GM19324 (cell line): ENCODE measurements around the gene OSBPL2.

ENCODE experiments used
- ATAC-seq: cut with Tn5 transposase; IDR thresholded peaks from one replicate; pipeline ENCODE4 v1.9.1; 2021; ENCODE audit warnings: mild to moderate bottlenecking, moderate library complexity; ENCODE audit not compliant: unreplicated experiment, low FRiP score

Gene OSBPL2

DNA sequence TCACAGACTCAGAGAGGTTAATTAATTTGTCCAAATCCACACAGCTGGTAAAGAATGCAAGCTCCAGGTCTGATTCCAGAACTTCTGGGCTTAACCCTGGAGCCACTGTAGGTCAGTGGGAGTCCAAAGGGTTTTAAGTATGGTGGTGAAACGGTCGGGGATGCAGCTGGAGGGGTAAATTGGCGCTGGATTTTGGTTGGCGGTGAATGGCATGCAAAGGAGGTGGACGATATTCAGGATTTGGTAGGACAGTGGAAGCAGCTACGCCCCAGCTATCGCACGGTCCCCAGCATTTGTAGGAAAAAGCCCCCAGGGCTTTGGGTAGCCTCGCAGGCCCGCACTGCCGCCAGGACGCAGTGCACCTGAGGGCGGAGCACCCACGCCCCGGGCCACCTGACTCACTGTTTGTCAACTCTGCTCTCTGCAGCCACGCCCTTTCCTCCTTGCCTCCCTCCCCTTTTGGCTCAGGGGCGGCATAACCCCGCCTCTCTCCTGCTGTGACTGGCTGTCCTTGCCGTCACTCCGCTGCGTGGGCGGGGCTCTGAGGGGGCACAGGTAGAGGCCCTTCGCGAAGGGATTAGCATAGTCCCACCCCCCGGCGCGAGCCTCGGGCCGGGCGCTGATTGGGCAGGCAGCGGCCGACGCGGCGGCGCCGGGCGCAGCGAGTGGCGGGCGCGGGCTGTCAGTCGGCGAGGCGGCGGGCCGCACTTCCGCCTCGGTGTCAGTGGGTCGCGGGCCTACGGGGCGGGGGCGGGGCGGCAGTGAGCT, at the start of gene OSBPL2:
TSS of gene OSBPL2 (plus strand) at position 721 of the 768 bp plus-strand sequence. CDS start 17,664 bp downstream, outside the sequence.
- peak; percentile 99 for ATAC-seq

DNA sequence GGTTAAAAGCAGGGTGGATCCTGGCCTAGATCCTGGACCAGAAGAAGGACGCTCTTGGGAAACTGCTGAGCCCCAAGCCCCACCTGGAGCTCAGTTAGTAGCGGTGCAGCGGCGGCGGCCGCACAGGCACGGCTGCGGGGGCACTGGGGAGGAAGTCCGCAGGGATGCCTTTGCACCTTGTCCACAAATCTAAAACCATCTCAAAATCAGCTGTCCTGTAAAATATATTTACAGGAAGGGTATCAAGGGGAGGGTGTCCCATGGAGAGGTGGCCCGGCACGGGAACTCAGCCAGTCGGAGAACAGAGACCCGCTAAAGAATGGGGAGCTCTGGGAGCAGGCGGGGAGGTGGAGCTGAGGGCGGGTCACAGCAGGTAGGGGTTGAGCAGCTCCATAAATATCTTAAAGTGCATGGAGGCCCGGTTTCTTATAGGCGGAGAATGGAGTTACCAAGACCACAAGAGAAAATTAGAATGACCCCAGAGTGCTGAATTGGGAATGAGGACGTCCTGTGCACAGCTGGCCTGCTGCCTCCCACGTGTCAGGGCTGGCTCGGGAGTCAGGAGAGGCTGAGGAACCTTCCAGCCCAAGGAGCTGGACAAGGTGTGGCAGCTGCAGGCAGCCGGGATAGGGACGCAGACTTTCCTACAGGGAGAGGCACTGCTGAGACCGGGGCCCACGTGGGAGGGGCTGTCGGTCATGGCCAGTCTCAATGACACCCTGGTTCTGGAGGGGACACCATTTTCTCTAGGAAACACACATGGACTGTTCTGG, 47.5 kb upstream of the OSBPL2 start:
- no peak for ATAC-seq

DNA sequence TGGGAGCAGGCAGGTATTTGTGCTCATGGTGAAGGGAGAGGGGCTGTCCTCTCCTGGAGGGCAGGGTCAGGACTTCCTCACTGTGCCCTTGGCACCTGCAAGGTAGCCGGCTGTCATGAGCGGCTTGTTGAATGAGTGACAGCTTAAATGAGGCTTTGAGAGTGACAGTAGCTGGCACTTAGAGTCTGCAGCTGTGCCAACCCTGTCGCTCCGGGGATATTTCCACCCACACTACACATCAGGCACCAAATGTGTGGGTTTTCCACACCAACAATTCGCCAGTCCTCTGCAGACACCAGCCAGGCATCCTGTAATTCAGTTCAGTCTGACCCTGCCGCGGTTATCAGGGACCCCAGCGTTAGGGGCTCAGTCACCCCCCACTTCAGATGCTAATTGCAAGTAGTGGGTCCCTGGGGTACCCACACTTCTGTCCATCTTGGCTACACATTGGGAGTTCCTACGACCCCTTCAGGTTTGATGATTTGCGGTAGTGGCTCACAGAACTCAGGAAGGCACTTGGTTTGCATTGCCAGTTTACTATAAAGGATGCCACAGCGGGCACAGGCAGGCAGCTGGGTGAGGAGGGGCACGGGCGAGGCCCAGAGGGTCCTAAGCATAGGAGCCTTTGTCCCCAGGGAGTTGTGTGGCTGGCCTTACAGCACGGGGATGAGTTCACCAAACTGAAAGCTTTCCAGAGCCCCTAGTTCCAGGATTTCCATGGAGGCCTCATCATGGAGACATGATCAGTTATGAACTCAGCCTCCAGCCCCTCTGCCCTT, 46.4 kb upstream of the OSBPL2 start:
- ATAC-seq: no peak

DNA sequence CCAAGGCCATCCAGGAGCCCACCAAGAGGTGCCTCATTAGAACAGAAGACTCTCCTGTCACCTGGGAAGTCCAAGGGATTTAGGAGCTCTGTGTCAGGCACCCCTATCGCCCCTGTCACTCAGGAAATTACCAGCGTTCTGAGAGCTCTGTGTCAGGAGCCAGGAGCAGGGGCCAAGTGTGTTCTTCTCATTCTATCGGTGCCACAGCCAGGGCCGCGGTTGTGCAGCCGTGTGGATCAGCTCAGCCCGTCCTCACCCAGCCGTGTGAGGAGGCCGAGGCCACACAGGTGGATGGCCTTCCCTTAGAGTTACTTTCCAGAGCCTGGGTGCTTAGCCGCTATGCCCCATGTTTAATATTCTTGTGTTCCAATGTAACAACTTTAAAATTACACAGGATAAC, 45.7 kb upstream of the OSBPL2 start:
- no peak for ATAC-seq

- ATAC-seq: no peak
Observed at GRCh38 chr20:62193079-62194025, 45.0 kb upstream of the OSBPL2 start.

DNA sequence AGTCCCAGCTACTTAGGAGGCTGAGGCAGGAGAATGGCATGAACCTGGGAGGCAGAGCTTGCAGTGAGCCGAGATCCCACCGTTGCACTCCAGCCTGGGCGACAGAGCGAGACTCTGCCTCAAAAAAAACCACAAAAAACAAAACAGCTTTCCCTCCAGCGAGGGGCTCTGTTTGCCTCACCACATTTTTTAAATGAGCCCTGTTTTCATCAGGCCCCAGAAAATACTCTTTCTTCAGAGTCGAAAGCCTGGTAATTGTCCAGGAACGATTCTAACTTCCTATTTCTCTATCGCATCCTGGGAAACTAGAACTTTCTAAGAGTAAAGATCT, 43.3 kb upstream of the OSBPL2 start:
- no peak for ATAC-seq

DNA sequence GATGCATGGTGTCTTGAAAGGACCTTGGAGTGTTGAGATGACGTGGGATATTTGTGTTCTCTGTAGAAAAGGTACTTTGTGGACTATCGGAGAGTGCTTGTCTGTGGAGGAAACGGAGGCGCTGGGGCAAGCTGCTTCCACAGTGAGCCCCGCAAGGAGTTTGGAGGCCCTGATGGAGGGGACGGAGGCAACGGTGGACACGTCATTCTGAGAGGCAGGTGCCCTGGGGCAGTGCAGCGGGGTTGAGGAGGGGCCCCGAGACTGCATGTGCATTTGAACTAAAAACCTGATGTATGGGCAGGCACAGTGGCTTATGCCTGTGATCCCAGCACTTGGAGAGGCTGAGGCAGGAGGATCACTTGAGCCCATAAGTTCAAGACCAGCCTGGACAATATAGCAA, 42.6 kb upstream of the OSBPL2 start:
- ATAC-seq: no peak

- no peak for ATAC-seq
Observed at GRCh38 chr20:62196286-62196685, 42.0 kb upstream of the OSBPL2 start.

DNA sequence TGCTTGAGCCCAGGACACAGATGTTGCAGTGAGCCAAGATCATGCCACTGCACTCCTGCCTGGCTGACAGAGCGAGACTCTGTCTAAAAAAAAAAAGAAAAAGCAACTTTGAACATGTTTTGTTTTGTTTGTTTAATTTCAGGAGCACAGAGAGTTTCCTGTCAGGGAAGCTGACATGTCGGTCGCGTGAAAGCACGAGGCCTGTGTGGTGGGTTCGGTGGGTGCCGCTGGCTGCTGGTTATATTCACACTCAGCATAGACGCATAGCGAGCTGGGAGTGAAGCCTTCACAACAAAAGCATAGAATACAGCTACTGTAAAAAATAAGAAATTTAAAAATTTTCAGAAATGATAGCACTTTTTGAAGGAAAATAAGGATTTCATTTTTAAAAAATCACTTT, 41.0 kb upstream of the OSBPL2 start:
- ATAC-seq: no peak

- ATAC-seq: no peak
Observed at GRCh38 chr20:62197801-62198200, 40.5 kb upstream of the OSBPL2 start.

- no peak for ATAC-seq
Observed at GRCh38 chr20:62198496-62198895, 39.8 kb upstream of the OSBPL2 start.

DNA sequence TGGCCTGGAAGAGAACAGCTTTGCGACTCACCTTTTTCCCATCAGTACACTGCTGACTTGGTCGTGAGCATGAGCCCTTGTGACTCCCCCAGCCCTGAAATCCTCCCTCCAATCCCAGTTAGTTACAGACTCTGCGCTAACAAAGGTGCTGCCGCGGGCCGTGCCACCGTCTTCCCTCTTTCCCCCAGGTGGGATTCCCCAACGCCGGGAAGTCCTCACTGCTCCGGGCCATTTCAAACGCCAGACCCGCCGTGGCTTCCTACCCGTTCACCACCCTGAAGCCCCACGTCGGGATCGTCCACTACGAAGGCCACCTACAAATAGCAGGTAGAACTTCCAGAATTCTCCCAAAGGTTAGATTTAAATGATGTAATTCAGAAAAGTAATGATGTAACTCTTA, 39.4 kb upstream of the OSBPL2 start:
- no peak for ATAC-seq

- no peak for ATAC-seq
Observed at GRCh38 chr20:62200491-62201172, 37.7 kb upstream of the OSBPL2 start.

DNA sequence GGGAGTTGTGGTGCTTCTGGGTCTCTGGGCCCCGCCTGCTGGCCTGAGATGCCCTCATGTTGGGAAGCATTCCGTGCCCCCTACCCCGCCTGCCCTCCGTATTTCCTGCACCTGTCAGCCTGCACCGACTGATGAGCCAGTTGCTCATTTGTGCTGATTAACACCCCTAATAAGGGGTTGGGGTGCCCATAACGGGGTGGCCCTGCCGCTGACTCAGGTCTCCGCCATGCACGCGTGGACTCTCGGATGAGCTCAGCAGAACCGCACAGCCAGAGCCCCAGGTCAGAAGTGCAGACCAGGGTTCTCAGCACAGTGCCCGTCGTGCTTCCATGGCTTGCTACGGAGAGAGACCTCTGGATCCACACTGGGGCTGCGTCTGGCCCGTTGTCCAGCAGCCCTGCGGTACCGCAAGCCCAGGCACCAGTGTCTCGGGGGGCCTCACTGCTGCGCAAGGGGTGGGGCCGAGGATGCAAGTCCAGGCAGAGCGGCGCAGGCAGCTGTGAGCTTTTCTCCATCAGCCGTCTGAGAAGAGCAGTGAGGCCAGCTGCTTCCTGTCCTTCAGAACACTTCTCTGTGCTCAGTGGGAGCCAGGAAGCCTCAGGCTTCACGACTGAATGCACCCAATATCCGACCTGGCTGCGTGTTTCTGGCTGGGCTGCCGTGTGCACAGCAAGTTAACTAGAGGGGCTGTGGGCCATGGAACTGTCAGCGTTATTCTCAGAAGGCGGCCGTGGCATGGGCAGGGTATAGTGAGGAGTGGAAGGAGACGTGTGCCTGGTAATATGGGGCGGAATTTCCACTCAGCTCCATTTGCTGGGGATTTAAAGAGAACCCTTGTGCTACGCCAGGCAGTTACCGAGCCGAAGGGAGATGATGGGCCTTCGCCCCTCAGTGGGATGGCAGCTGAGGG, 36.9 kb upstream of the OSBPL2 start:
- no peak for ATAC-seq

- no peak for ATAC-seq
Observed at GRCh38 chr20:62202083-62202395, 36.3 kb upstream of the OSBPL2 start.

GRCh38 chr20:62202676-62203377, 35.5 kb upstream of the OSBPL2 start:
- no peak for ATAC-seq

- ATAC-seq: no peak
Observed at GRCh38 chr20:62203378-62204030, 34.8 kb upstream of the OSBPL2 start.
